Astrocyte (in vitro differentiated cells and primary cell): ENCODE results near the gene CALML5. TPM values are rescaled to one million over a fixed set of nuclear protein-coding genes. Genes with fewer than 3 reads are reported as not detected.

Experiments used
- DNase-seq: peaks from one replicate; pipeline ENCODE4 v3.0.0-alpha.2; 2010; ENCODE audit warnings: low read depth
- FAIRE-seq: peaks from 2 replicates; lab custom pipeline; 2011; peaks lifted over from hg19 to GRCh38; lab: Jason Lieb, UNC
- H2AFZ ChIP-seq: 2 replicates; pipeline ENCODE4 v1.6.0; 2012; ENCODE audit warnings: low read depth, low read length, inconsistent platforms
- H3K27ac ChIP-seq: 2 replicates; pipeline ENCODE4 v1.5.1; 2011; ENCODE audit warnings: low read depth, low read length, inconsistent platforms
- H3K27me3 ChIP-seq: 2 replicates; pipeline ENCODE4 v1.6.0; 2011; ENCODE audit warnings: low read length, inconsistent platforms; ENCODE audit not compliant: insufficient read depth
- H3K36me3 ChIP-seq: 2 replicates; pipeline ENCODE4 v1.5.1; 2011; ENCODE audit warnings: low read length, inconsistent platforms; ENCODE audit not compliant: insufficient read depth
- H3K4me1 ChIP-seq: 2 replicates; pipeline ENCODE4 v1.5.1; 2011; ENCODE audit warnings: low read length, inconsistent platforms; ENCODE audit not compliant: insufficient read depth
- H3K4me2 ChIP-seq: 2 replicates; pipeline ENCODE4 v1.6.0; 2012; ENCODE audit warnings: low read length, inconsistent platforms
- H3K4me3 ChIP-seq: 2 replicates; pipeline ENCODE4 v1.5.1; 2011; ENCODE audit warnings: low read depth, mild to moderate bottlenecking, low read length, inconsistent platforms; ENCODE audit not compliant: insufficient read depth
- H3K79me2 ChIP-seq: 2 replicates; pipeline ENCODE4 v1.6.0; 2012; ENCODE audit warnings: mild to moderate bottlenecking, low read length, inconsistent platforms; ENCODE audit not compliant: insufficient read depth
- H3K9ac ChIP-seq: 2 replicates; pipeline ENCODE4 v1.6.0; 2012; ENCODE audit warnings: mild to moderate bottlenecking, low read length, inconsistent platforms
- H3K9me3 ChIP-seq: 2 replicates; pipeline ENCODE4 v1.5.1; 2012; ENCODE audit warnings: low read depth, mild to moderate bottlenecking, low read length, inconsistent platforms; ENCODE audit not compliant: insufficient read depth
- H4K20me1 ChIP-seq: 2 replicates; pipeline ENCODE4 v1.6.0; 2012; ENCODE audit warnings: low read length, inconsistent platforms; ENCODE audit not compliant: insufficient read depth
- H3K27ac Mint-ChIP-seq: one replicate; pipeline ENCODE4 v1.8.0; 2021; ENCODE audit warnings: mild to moderate bottlenecking, mixed read lengths; ENCODE audit not compliant: unreplicated experiment
- H3K27me3 Mint-ChIP-seq: one replicate; pipeline ENCODE4 v1.8.0; 2021; ENCODE audit warnings: low read depth, mixed read lengths; ENCODE audit not compliant: unreplicated experiment
- H3K36me3 Mint-ChIP-seq: one replicate; pipeline ENCODE4 v1.8.0; 2021; ENCODE audit warnings: low read depth, mixed read lengths; ENCODE audit not compliant: unreplicated experiment
- H3K4me1 Mint-ChIP-seq: one replicate; pipeline ENCODE4 v1.8.0; 2021; ENCODE audit warnings: low read depth, mixed read lengths; ENCODE audit not compliant: unreplicated experiment
- H3K4me3 Mint-ChIP-seq: one replicate; pipeline ENCODE4 v1.8.0; 2021; ENCODE audit warnings: mild to moderate bottlenecking, moderate library complexity, mixed read lengths; ENCODE audit not compliant: unreplicated experiment
- H3K9me3 Mint-ChIP-seq: one replicate; pipeline ENCODE4 v1.8.0; 2021; ENCODE audit warnings: mild to moderate bottlenecking, mixed read lengths; ENCODE audit not compliant: unreplicated experiment
- CTCF ChIP-seq: IDR thresholded peaks from 2 replicates; pipeline ENCODE4 v1.5.1; 2011; ENCODE audit warnings: low read depth, mild to moderate bottlenecking, inconsistent platforms, low read length, moderate library complexity; ENCODE audit not compliant: insufficient read depth
- EZH2 ChIP-seq: IDR thresholded peaks from 2 replicates; pipeline ENCODE4 v1.6.1; 2012; ENCODE audit warnings: mild to moderate bottlenecking, low read length, inconsistent platforms; ENCODE audit not compliant: insufficient read depth
- total RNA-seq: library from RNA; stranded (reverse); gene quantifications from 2 replicates; pipeline ENCODE4 v1.2.1, GENCODE V29; 2021

Gene CALML5
- total RNA-seq, 1 donor from 2014 or later: not detected

- Histone ChIP-seq H3K4me1 (no peaks in the 10 kb centered on the region), H3K36me3 (no peaks in the 10 kb centered on the region), H4K20me1 (no peaks in the 10 kb centered on the region), H3K9me3 (no peaks in the 10 kb centered on the region), H3K4me3 (no peak overlapping the region), H3K79me2 (no peaks in the 10 kb centered on the region), H3K27ac (no peak overlapping the region), H3K27me3 (no peaks in the 10 kb centered on the region), H3K9ac (no peak overlapping the region), H2AFZ (no peak overlapping the region), H3K4me2 (no peak overlapping the region)
- peaks cover 9% of the 10 kb centered on the region for H3K36me3 Mint-ChIP-seq
- H3K9me3 Mint-ChIP-seq: peaks cover 3% of the 10 kb centered on the region
- DNase-seq (no peak), FAIRE-seq (no peak)
- H3K4me3 Mint-ChIP-seq: no peak overlapping the region
- TF ChIP-seq CTCF: no peak
- no peak for TF ChIP-seq EZH2
- peaks cover 50% of the 10 kb centered on the region for H3K27me3 Mint-ChIP-seq
- no peak overlapping the region for H3K27ac Mint-ChIP-seq
- no peaks in the 10 kb centered on the region for H3K4me1 Mint-ChIP-seq
Measured at GRCh38 chr10:5528989-5529701, 29.8 kb upstream of the CALML5 start.

- Histone ChIP-seq H3K27me3 (no peaks in the 10 kb centered on the region), H3K27ac (no peak overlapping the region), H3K9ac (no peak overlapping the region), H3K79me2 (no peaks in the 10 kb centered on the region), H3K9me3 (no peaks in the 10 kb centered on the region), H3K4me1 (no peaks in the 10 kb centered on the region), H3K4me2 (no peak overlapping the region), H3K4me3 (no peak overlapping the region), H3K36me3 (no peaks in the 10 kb centered on the region), H2AFZ (no peak overlapping the region), H4K20me1 (no peaks in the 10 kb centered on the region)
- no peak for FAIRE-seq
- peaks cover 9% of the 10 kb centered on the region for H3K36me3 Mint-ChIP-seq
- peaks cover 56% of the 10 kb centered on the region for H3K27me3 Mint-ChIP-seq
- H3K9me3 Mint-ChIP-seq: peaks cover 3% of the 10 kb centered on the region
- peaks cover 1% of the 10 kb centered on the region for H3K4me1 Mint-ChIP-seq
- TF ChIP-seq CTCF (no peak), EZH2 (no peak)
- DNase-seq: no peak
- H3K27ac Mint-ChIP-seq: no peak overlapping the region
- H3K4me3 Mint-ChIP-seq: no peak overlapping the region
Measured at GRCh38 chr10:5527332-5528200, 28.2 kb upstream of the CALML5 start.
